K562 (cell line): ENCODE results near the gene LRRC25. TPM values are rescaled to one million over a fixed set of nuclear protein-coding genes. Genes with fewer than 3 reads are reported as not detected.

ENCODE experiments used
- CREB1 ChIP-seq, 2 experiments: sonication (generic) in 1 of 2; formaldehyde crosslinking in 1 of 2; IDR thresholded peaks; 2 replicates each; pipeline versions ENCODE4 v1.6.1 to v1.8.0; 2012 to 2022; ENCODE audit warnings: inconsistent platforms in 1 of 2, mild to moderate bottlenecking in 1 of 2, missing genetic modification reagents in 1 of 2, moderate library complexity in 1 of 2
- EGR1 ChIP-seq: fragments of 450-650 bp; conservative IDR thresholded peaks from 2 replicates; pipeline ENCODE4 v1.6.1; 2017; ENCODE audit warnings: mild to moderate bottlenecking
- NBN ChIP-seq: fragments of 450-650 bp; IDR thresholded peaks from 2 replicates; pipeline ENCODE4 v1.6.1; 2016; ENCODE audit warnings: low read depth, mild to moderate bottlenecking
- NR2F6 ChIP-seq: fragments of 450-650 bp; formaldehyde crosslinking; IDR thresholded peaks from 2 replicates; pipeline ENCODE4 v1.4.0; 2020; ENCODE audit warnings: mild to moderate bottlenecking
- RBM25 ChIP-seq: fragments of 200-400 bp; formaldehyde crosslinking; IDR thresholded peaks from 2 replicates; pipeline ENCODE4 v1.6.1; 2018; ENCODE audit warnings: low read length, low read depth, moderate library complexity; ENCODE audit not compliant: severe bottlenecking
- RBM39 ChIP-seq: fragments of 200-400 bp; formaldehyde crosslinking; optimal IDR thresholded peaks from 2 replicates; pipeline ENCODE3; 2018; ENCODE audit warnings: low read depth, low read length
- SAFB2 ChIP-seq: fragments of 200-400 bp; formaldehyde crosslinking; IDR thresholded peaks from 2 replicates; pipeline ENCODE4 v1.6.1; 2018; ENCODE audit warnings: borderline replicate concordance, low read length, low read depth, moderate library complexity; ENCODE audit not compliant: severe bottlenecking
- TAF9B ChIP-seq: fragments of 450-650 bp; IDR thresholded peaks from 2 replicates; pipeline ENCODE4 v1.6.1; 2018; ENCODE audit warnings: mild to moderate bottlenecking; ENCODE audit not compliant: partially characterized antibody
- TCFL5 ChIP-seq: fragments of 250-450 bp; sonication (Bioruptor Pico); conservative IDR thresholded peaks from 2 replicates; pipeline ENCODE4 v1.6.1; 2021; ENCODE audit warnings: mild to moderate bottlenecking, moderate library complexity, matching md5 sums
- ZBTB17 ChIP-seq: fragments of 450-650 bp; formaldehyde crosslinking; IDR thresholded peaks from 2 replicates; pipeline ENCODE4 v1.4.0; 2020; ENCODE audit warnings: mild to moderate bottlenecking
- ZBTB33 ChIP-seq: sonication (generic); formaldehyde crosslinking; IDR thresholded peaks from 2 replicates; pipeline ENCODE4 v1.8.1; 2023; ENCODE audit warnings: mild to moderate bottlenecking, missing genetic modification reagents
- ZNF121 ChIP-seq: sonication (generic); formaldehyde crosslinking; conservative IDR thresholded peaks from 2 replicates; pipeline ENCODE4 v1.8.0; 2022; ENCODE audit warnings: missing genetic modification reagents
- ZNF124 ChIP-seq: sonication (generic); formaldehyde crosslinking; IDR thresholded peaks from 2 replicates; pipeline ENCODE4 v1.8.1; 2022; ENCODE audit warnings: missing genetic modification reagents
- ZNF146 ChIP-seq: IDR thresholded peaks from one replicate; pipeline ENCODE4 v1.6.1; 2018; ENCODE audit warnings: missing compliant biosample characterization; ENCODE audit not compliant: unreplicated experiment
- ZNF212 ChIP-seq: fragments of 450-650 bp; formaldehyde crosslinking; IDR thresholded peaks from 2 replicates; pipeline ENCODE4 v1.4.0; 2020; ENCODE audit warnings: mild to moderate bottlenecking
- ZNF282 ChIP-seq: sonication (generic); formaldehyde crosslinking; IDR thresholded peaks from 2 replicates; pipeline ENCODE4 v1.8.1; 2023; ENCODE audit warnings: missing genetic modification reagents
- ZNF324 ChIP-seq: fragments of 250-450 bp; sonication (Bioruptor Pico); IDR thresholded peaks from 2 replicates; pipeline ENCODE4 v1.4.0; 2020; ENCODE audit warnings: mild to moderate bottlenecking
- ZNF551 ChIP-seq: fragments of 250-450 bp; sonication (Bioruptor Pico); IDR thresholded peaks from 2 replicates; pipeline ENCODE4 v1.5.0; 2021; ENCODE audit warnings: mild to moderate bottlenecking, moderate library complexity
- polyA plus RNA-seq, 8 experiments: library from polyadenylated mRNA; depleted of rRNA in 4 of 8; stranded (reverse) in 5 of 8; unstranded in 3 of 8; fragments of >200 nt; fragmentation: Nextera tagmentation in 2 of 8; fragmentation: Illumina TruSeq in 1 of 8; extraction: Ambion mirVana in 2 of 8; extraction: Trizol in 1 of 8; gene quantifications; 2 replicates each; pipeline versions ENCODE4 v1.2.1 to v1.2.3, GENCODE V29; 2011 to 2014; ENCODE audit warnings: inconsistent platforms in 1 of 8, missing spikeins in 1 of 8
- total RNA-seq, 7 experiments: library from RNA; depleted of rRNA in 6 of 7; stranded (reverse); fragments of >200 nt in 6 of 7; fragmentation: Illumina TruSeq in 2 of 7; extraction: Trizol in 2 of 7; gene quantifications; 2 replicates each; pipeline versions ENCODE4 v1.2.1 to v1.2.3, GENCODE V29; 2011 to 2021; ENCODE audit warnings: low replicate concordance in 1 of 7
- TF ChIP-seq, protein P1 (sequence below): fragments of 250-450 bp; sonication (Bioruptor Pico); IDR thresholded peaks from 2 replicates; pipeline ENCODE4 v1.5.0; 2021; ENCODE audit warnings: mild to moderate bottlenecking, moderate library complexity
- TF ChIP-seq, protein P2 (sequence below): fragments of 250-450 bp; sonication (Bioruptor Pico); IDR thresholded peaks from 2 replicates; pipeline ENCODE4 v1.5.0; 2021; ENCODE audit warnings: mild to moderate bottlenecking, borderline replicate concordance

Gene LRRC25
- total and polyA plus RNA-seq, 9 of the 15 experiments (the other 6 are each of a cell fraction or from before 2014, with no cell fraction given), result 0.07 to 0.36 (median 0.10) TPM; not detected in 3

- TF ChIP-seq, protein P1, sequence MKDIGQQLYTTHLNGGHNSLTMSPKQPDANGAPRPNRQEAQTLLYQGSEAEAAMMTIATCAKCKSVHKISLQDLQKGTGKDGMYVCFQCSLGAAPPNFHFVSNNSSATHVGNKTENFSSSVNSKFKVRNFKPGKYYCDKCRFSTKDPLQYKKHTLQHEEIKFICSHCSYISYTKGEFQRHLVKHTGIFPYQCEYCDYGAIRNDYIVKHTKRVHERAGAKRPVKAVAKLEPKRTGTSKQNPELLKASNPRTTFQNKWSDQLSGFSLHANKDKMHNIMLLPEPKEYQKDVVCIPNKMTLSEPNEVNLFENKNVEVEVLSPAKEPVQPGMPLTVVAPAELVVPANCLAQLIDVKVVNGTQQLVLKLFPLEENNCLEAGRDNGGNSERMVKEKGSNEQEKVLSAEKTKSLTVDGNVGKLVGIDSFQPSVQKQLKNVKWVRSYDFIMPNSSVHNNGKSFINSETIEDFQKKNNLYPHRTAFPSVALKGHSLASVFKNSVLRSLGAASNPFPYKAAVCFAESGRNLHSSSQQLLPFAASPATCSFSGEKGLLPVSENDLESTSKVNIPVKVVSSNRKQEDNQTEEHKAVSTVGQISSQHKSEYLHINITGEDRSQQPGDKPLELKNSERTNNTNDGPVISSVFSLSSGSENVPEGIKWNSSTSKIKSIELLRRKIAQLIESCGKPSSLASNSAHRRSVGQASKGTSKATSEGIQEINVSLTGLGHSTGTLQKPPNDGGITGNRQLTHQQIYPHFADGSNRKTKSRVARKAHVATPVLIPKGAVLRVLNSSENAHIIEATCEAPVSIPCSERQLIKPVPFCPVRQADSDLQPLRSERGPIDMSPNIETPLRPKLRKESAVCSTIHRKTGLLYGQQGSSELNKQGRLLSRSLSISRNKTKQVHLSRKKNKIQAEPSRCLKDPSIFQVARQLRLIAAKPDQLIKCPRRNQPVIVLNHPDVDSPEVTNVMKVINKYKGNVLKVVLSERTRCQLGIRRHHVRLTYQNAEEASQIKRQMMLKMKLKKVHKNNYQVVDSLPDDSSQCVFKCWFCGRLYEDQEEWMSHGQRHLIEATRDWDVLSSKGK, result no peak
- TF ChIP-seq TCFL5 (CRISPR knock-in tag) (no peak), RBM39 (no peak), TAF9B (peak; percentile 95), ZBTB17 (CRISPR knock-in tag) (0 out of 2 replicates have a peak, but pooled peaks have one; percentile 24), CREB1 (IDR thresholded peaks at IDR 0.05) (peak; percentile 67), CREB1 (CRISPR knock-in tag; IDR thresholded peaks at IDR 0.05) (peak; percentile 42), ZNF124 (no peak), ZBTB33 (CRISPR knock-in tag) (no peak; the same call in 1 of the 2 replicates), RBM25 (peak; percentile 21), ZNF146 (CRISPR knock-in tag) (no peak), NBN (peak; percentile 50; the same call in 1 of the 2 replicates), SAFB2 (no peak), ZNF212 (CRISPR knock-in tag) (no peak), ZNF324 (CRISPR knock-in tag) (0 out of 2 replicates have a peak, but pooled peaks have one; percentile 34), NR2F6 (no peak), ZNF282 (no peak), EGR1 (peak; percentile 84), ZNF551 (no peak), ZNF121 (CRISPR knock-in tag) (no peak)
- TF ChIP-seq, protein P2, sequence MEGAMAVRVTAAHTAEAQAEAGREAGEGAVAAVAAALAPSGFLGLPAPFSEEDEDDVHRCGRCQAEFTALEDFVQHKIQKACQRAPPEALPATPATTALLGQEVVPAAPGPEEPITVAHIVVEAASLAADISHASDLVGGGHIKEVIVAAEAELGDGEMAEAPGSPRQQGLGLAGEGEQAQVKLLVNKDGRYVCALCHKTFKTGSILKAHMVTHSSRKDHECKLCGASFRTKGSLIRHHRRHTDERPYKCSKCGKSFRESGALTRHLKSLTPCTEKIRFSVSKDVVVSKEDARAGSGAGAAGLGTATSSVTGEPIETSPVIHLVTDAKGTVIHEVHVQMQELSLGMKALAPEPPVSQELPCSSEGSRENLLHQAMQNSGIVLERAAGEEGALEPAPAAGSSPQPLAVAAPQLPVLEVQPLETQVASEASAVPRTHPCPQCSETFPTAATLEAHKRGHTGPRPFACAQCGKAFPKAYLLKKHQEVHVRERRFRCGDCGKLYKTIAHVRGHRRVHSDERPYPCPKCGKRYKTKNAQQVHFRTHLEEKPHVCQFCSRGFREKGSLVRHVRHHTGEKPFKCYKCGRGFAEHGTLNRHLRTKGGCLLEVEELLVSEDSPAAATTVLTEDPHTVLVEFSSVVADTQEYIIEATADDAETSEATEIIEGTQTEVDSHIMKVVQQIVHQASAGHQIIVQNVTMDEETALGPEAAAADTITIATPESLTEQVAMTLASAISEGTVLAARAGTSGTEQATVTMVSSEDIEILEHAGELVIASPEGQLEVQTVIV, result no peak
These were observed 23.4 kb downstream of the LRRC25 start (continued) for GRCh38 chr19:18373892-18374629.
